GM19467 (cell line): ENCODE measurements around the gene MAPKAPK2.
"Not testable (repeated sequence)": the region's sequence is repeated elsewhere in the genome, so short reads cannot be mapped to it uniquely, and the experiment has no call there.

ENCODE experiments used
- ATAC-seq: cut with Tn5 transposase; IDR thresholded peaks from one replicate; pipeline ENCODE4 v1.9.1; 2021; ENCODE audit warnings: mild to moderate bottlenecking, moderate library complexity; ENCODE audit not compliant: unreplicated experiment

MAPKAPK2 gene

GRCh38 chr1:206684478-206685333 is at the start of gene MAPKAPK2:
MAPKAPK2 (plus strand) TSS chr1:206684905; CDS start chr1:206685230, 325 bp downstream.
- peak; percentile 38 for ATAC-seq

- peak; percentile 94 for ATAC-seq
These were observed 49.4 kb upstream of the MAPKAPK2 start, which contains the start of gene DYRK3 for GRCh38 chr1:206635080-206635977. DYRK3 (plus strand) TSS chr1:206635536; CDS start chr1:206635704, 168 bp downstream.

- no peak for ATAC-seq
These were observed 48.7 kb upstream of the MAPKAPK2 start for GRCh38 chr1:206635978-206636345.

- no peak for ATAC-seq
These were observed 48.0 kb upstream of the MAPKAPK2 start for GRCh38 chr1:206636671-206637070.

GRCh38 chr1:206637605-206638004 is 47.1 kb upstream of the MAPKAPK2 start:
- ATAC-seq, result no peak

GRCh38 chr1:206642074-206642473 is 42.6 kb upstream of the MAPKAPK2 start:
- ATAC-seq, result not testable (repeated sequence)

- ATAC-seq, result no peak
These were observed 41.5 kb upstream of the MAPKAPK2 start for GRCh38 chr1:206643118-206643698.

- ATAC-seq, result no peak
These were observed 38.2 kb upstream of the MAPKAPK2 start for GRCh38 chr1:206646504-206646903.

GRCh38 chr1:206647224-206647623 is 37.5 kb upstream of the MAPKAPK2 start:
- ATAC-seq, result no peak

- ATAC-seq, result no peak
These were observed 35.3 kb upstream of the MAPKAPK2 start for GRCh38 chr1:206649261-206649921.

- no peak for ATAC-seq
These were observed 33.7 kb upstream of the MAPKAPK2 start for GRCh38 chr1:206651014-206651413.

- ATAC-seq, result no peak
These were observed 32.5 kb upstream of the MAPKAPK2 start for GRCh38 chr1:206651958-206652890.

GRCh38 chr1:206653715-206654459 is 30.8 kb upstream of the MAPKAPK2 start:
- ATAC-seq, result no peak

GRCh38 chr1:206654828-206655227 is 29.9 kb upstream of the MAPKAPK2 start:
- no peak for ATAC-seq

- no peak for ATAC-seq
These were observed 29.2 kb upstream of the MAPKAPK2 start for GRCh38 chr1:206655471-206655882.

- no peak for ATAC-seq
These were observed 27.8 kb upstream of the MAPKAPK2 start for GRCh38 chr1:206656936-206657335.

GRCh38 chr1:206657751-206658150 is 27.0 kb upstream of the MAPKAPK2 start:
- ATAC-seq, result no peak

- no peak for ATAC-seq
These were observed 26.3 kb upstream of the MAPKAPK2 start for GRCh38 chr1:206658264-206658980.
